OCI-LY7 (cell line): Measurements from ENCODE around the gene PLD4. TPM values are rescaled to one million over a fixed set of nuclear protein-coding genes. Genes with fewer than 3 reads are reported as not detected.

Source experiments
- BruUV-seq: library from RNA; stranded (reverse); fragments of 400-500 nt; replicated peaks from 2 replicates; lab custom pipeline; 2021; lab: Mats Ljungman, UMichigan
- CTCF ChIA-PET: fragments of 300-600 bp; sonication (Branson Sonifier 250); formaldehyde crosslinking; loops from one replicate; lab custom pipeline; 2022; ENCODE audit warnings: antibody characterized with exemption; ENCODE audit not compliant: unreplicated experiment; lab: Charles Lee
- POLR2A ChIA-PET: fragments of 300-600 bp; sonication (Branson Sonifier 250); formaldehyde crosslinking; loops from one replicate; lab custom pipeline; 2022; ENCODE audit warnings: antibody characterized with exemption; lab: Charles Lee
- DNase-seq: peaks from one replicate; pipeline ENCODE4 v3.0.0-alpha.2; 2015; ENCODE audit warnings: low spot score
- H2AFZ ChIP-seq: fragments of 200-600 bp; sonication (generic), shearing (Covaris generic); 2 replicates; pipeline ENCODE4 v1.6.1; 2014; ENCODE audit warnings: mild to moderate bottlenecking, antibody characterized with exemption, low read length, moderate library complexity
- H3K27ac ChIP-seq: fragments of 200-600 bp; sonication (generic); 2 replicates; pipeline ENCODE4 v1.5.1; 2014; ENCODE audit warnings: mixed run types, low read depth, mild to moderate bottlenecking, moderate library complexity, low read length, inconsistent platforms; ENCODE audit not compliant: poor library complexity, severe bottlenecking
- H3K36me3 ChIP-seq: fragments of 200-600 bp; sonication (generic); 2 replicates; pipeline ENCODE4 v1.6.1; 2014; ENCODE audit warnings: mild to moderate bottlenecking, antibody characterized with exemption, low read length, moderate library complexity, mixed read lengths; ENCODE audit not compliant: insufficient read depth
- H3K4me1 ChIP-seq: fragments of 200-600 bp; sonication (generic); 2 replicates; pipeline ENCODE4 v1.5.1; 2014; ENCODE audit warnings: mild to moderate bottlenecking, low read length; ENCODE audit not compliant: insufficient read depth, poor library complexity, severe bottlenecking
- H3K4me2 ChIP-seq: fragments of 200-600 bp; sonication (generic); 2 replicates; pipeline ENCODE4 v1.6.1; 2014; ENCODE audit warnings: mild to moderate bottlenecking, low read length
- H3K4me3 ChIP-seq: fragments of 200-600 bp; sonication (generic); 2 replicates; pipeline ENCODE4 v1.5.1; 2014; ENCODE audit warnings: mild to moderate bottlenecking, low read depth, low read length; ENCODE audit not compliant: poor library complexity, severe bottlenecking
- H3K79me2 ChIP-seq: fragments of 200-600 bp; sonication (generic); 2 replicates; pipeline ENCODE4 v1.6.1; 2016; ENCODE audit warnings: low read depth, mild to moderate bottlenecking, low read length, moderate library complexity, mixed read lengths; ENCODE audit not compliant: insufficient read depth
- H3K9me2 ChIP-seq: fragments of 200-600 bp; sonication (generic); 2 replicates; pipeline ENCODE4 v1.6.1; 2016; ENCODE audit warnings: mild to moderate bottlenecking, low read length, mixed read lengths; ENCODE audit not compliant: insufficient read depth
- H3K9me3 ChIP-seq: fragments of 200-600 bp; sonication (generic); 2 replicates; pipeline ENCODE4 v1.6.1; 2014; ENCODE audit warnings: mild to moderate bottlenecking, mixed run types, low read length, mixed read lengths
- H4K20me1 ChIP-seq: fragments of 200-600 bp; sonication (generic); 2 replicates; pipeline ENCODE4 v1.6.1; 2014; ENCODE audit warnings: mild to moderate bottlenecking, antibody characterized with exemption, low read length, moderate library complexity, mixed read lengths; ENCODE audit not compliant: insufficient read depth
- EZH2phosphoT487 ChIP-seq: fragments of 200-600 bp; sonication (generic); IDR thresholded peaks from 2 replicates; pipeline ENCODE4 v1.6.1; 2018; ENCODE audit warnings: low read depth, borderline replicate concordance, mild to moderate bottlenecking, mixed run types, antibody characterized with exemption, low read length, moderate library complexity, mixed read lengths
- intact Hi-C: fragments of 100-400 bp; cut with micrococcal nuclease; formaldehyde crosslinking; loops from one replicate; pipeline ENCODE4 v1.10.0; 2022; ENCODE audit not compliant: unreplicated experiment
- total RNA-seq, 2 experiments: library from RNA; depleted of rRNA in 1 of 2; stranded (reverse); fragments of >200 nt in 1 of 2; shearing (Covaris generic) in 1 of 2; gene quantifications; 2 replicates each; pipeline ENCODE4 v1.2.3, GENCODE V29; 2014 to 2022
- TF ChIP-seq, protein P1 (sequence below): fragments of 200-600 bp; sonication (generic); conservative IDR thresholded peaks from 2 replicates; pipeline ENCODE4 v1.5.1; 2014; ENCODE audit warnings: mild to moderate bottlenecking, antibody characterized with exemption, low read length, moderate library complexity, mixed read lengths

The PLD4 gene
- total RNA-seq, 2 experiments from 2014 or later = 0.66 to 5.1 TPM

DNA sequence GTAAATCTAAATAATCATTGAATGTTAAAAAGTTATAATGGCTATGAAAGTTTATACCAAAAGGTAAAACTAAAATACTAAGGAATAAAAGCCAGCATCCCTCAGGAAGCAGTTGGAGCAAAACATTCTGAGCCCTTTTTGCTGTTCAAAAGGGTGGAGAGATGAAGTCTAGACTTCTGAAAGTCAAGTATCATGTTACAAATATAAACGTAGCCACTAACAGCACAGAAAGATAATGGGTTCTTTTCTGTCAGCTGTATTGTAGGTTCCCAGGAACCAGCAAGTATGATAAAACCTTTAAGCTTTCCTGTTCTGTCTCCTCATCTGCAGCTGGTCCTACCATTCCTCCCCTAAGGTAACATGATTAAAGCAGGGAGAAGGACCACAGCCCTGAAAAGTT, 16.4 kb upstream of the PLD4 start:
- no TSS peak for BruUV-seq
- intact Hi-C loops = no loop called here
- POLR2A ChIA-PET = no interaction called here

DNA sequence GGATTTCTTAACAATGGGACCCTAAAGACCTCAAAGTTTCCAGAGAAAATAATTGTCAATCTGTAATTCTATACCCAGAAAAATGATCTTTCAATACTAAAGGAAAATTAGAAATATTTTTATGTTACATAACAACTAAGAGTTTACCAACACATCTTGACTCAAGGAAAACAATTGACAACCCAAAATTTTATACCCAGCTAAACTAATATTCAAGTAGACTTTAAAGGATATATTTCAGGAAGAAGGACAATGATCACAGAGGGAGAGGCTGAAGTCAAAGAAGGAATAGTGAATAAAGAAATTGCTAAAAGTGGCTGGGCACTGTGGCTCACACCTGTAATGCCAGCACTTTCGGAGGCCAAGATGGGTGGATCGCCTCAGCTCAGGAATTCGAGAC, 12.6 kb upstream of the PLD4 start:
- intact Hi-C loops = no loop called here
- H3K4me2 ChIP-seq = no peak overlapping the region
- no peak overlapping the region for H3K4me3 ChIP-seq
- no peak overlapping the region for H2AFZ ChIP-seq
- H4K20me1 ChIP-seq = no peaks in the 10 kb centered on the region
- H3K27ac ChIP-seq = no peak overlapping the region
- ChIA-PET CTCF (no interaction called here), POLR2A (interaction anchor here (1.7 kb wide), 1 partner anchor 14 kb away, joined by 3 read pairs; no protein-coding TSS in a partner anchor)
- TF ChIP-seq, protein P1, sequence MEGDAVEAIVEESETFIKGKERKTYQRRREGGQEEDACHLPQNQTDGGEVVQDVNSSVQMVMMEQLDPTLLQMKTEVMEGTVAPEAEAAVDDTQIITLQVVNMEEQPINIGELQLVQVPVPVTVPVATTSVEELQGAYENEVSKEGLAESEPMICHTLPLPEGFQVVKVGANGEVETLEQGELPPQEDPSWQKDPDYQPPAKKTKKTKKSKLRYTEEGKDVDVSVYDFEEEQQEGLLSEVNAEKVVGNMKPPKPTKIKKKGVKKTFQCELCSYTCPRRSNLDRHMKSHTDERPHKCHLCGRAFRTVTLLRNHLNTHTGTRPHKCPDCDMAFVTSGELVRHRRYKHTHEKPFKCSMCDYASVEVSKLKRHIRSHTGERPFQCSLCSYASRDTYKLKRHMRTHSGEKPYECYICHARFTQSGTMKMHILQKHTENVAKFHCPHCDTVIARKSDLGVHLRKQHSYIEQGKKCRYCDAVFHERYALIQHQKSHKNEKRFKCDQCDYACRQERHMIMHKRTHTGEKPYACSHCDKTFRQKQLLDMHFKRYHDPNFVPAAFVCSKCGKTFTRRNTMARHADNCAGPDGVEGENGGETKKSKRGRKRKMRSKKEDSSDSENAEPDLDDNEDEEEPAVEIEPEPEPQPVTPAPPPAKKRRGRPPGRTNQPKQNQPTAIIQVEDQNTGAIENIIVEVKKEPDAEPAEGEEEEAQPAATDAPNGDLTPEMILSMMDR = no peak
- TF ChIP-seq EZH2phosphoT487 = no peak
- H3K9me3 ChIP-seq = no peaks in the 10 kb centered on the region; the same call in 1 of the 2 replicates
- no peaks in the 10 kb centered on the region for H3K79me2 ChIP-seq
- no TSS peak for BruUV-seq
- no peak for DNase-seq
- no peaks in the 10 kb centered on the region for H3K36me3 ChIP-seq
- no peaks in the 10 kb centered on the region for H3K4me1 ChIP-seq
- H3K9me2 ChIP-seq = no peaks in the 10 kb centered on the region

More for the DNA sequence above, 16.4 kb upstream of the PLD4 start:
- no peak overlapping the region for H3K4me2 ChIP-seq
- H3K27ac ChIP-seq = no peak overlapping the region
- H3K36me3 ChIP-seq = no peaks in the 10 kb centered on the region
- no peaks in the 10 kb centered on the region for H3K9me2 ChIP-seq
- H2AFZ ChIP-seq = no peak overlapping the region
- TF ChIP-seq, protein P1 = no peak
- TF ChIP-seq EZH2phosphoT487 = no peak
- H4K20me1 ChIP-seq = no peaks in the 10 kb centered on the region
- H3K9me3 ChIP-seq = no peaks in the 10 kb centered on the region; the same call in 1 of the 2 replicates
- H3K4me1 ChIP-seq = no peaks in the 10 kb centered on the region
- no peak overlapping the region for H3K4me3 ChIP-seq
- H3K79me2 ChIP-seq = no peaks in the 10 kb centered on the region
- DNase-seq = no peak
- CTCF ChIA-PET = no interaction called here

DNA sequence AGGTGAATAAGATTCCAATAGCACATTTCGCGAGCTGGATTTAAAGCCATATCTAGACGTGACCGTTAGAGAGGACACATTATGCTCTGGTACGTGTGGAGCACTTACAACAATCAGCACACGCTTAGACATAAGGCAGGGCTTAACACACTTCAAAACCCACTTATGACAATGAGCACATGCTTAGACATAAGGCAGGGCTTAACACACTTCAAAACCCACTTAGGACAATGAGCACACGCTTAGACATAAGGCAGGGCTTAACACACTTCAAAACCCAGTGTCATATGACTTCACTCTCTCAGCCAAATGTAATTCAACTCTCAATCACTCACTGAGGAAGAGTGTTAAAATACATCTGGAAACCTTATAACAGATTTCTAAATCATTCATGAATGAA, 11.2 kb upstream of the PLD4 start:
- CTCF ChIA-PET = no interaction called here
- no peak for DNase-seq
- Histone ChIP-seq H2AFZ (no peak overlapping the region), H3K4me3 (no peak overlapping the region), H3K79me2 (no peaks in the 10 kb centered on the region), H3K9me2 (no peaks in the 10 kb centered on the region), H4K20me1 (no peaks in the 10 kb centered on the region), H3K4me1 (no peaks in the 10 kb centered on the region), H3K27ac (no peak overlapping the region), H3K9me3 (no peaks in the 10 kb centered on the region; the same call in 1 of the 2 replicates), H3K4me2 (no peak overlapping the region), H3K36me3 (no peaks in the 10 kb centered on the region)
- no TSS peak for BruUV-seq
- intact Hi-C loops = no loop called here
- TF ChIP-seq EZH2phosphoT487 = no peak
- TF ChIP-seq, protein P1 = no peak
- POLR2A ChIA-PET = interaction anchor here (1.7 kb wide), 1 partner anchor 13 kb away, joined by 3 read pairs; no protein-coding TSS in a partner anchor
